ENCODE data around the gene PLEKHJ1.
"Not testable (repeated sequence)": the region's sequence is repeated elsewhere in the genome, so short reads cannot be mapped to it uniquely, and the experiment has no call there.

Gene PLEKHJ1, protein sequence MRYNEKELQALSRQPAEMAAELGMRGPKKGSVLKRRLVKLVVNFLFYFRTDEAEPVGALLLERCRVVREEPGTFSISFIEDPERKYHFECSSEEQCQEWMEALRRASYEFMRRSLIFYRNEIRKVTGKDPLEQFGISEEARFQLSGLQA

DNA sequence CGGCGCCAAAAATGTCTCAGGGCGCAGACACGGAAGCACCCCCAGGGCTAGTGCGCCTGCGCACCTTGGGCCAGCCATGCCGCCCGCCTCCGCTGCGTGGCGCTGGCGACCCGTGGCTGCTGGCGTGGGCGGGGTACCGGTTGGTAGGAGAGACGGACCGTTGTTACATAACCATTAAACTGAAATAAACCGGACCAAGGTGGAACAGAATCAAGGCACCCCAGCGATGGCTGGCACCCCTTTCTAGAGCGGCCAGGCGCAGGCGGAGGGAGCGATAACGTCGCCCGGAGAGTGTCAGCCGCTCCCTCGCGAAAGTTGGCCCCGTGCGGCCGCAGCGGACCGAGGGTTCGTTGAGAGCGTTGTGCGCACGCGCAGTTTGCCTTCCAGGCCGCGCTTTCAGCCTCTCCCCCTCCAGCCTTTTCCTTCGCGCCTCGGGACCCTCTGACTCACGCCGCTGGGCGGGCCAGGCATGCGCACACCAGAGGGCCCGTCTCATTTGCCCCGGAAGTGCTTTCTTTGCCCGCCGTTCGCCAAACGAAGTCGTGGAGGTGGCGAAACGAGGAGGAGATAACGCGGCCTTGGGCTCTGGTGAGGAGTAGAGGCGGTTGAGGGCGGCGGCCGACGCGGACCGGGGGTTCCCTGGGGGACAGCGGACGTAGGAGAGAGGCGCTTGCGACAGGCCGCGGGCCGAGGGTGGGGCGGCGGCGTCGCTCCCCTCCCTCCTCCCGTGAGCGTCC lies at the start of gene PLEKHJ1, which contains the start of gene SF3A2:
Gene PLEKHJ1, minus strand, starts transcription at position 16 of the 737 bp plus-strand sequence. CDS start 81 bp downstream, outside the sequence.
Gene SF3A2, plus strand, starts transcription at position 511 of the 737 bp plus-strand sequence. CDS start 6,595 bp downstream, outside the sequence.
- peak; percentile 99 for DNase-seq (ENCODE audit: low spot score)

DNA sequence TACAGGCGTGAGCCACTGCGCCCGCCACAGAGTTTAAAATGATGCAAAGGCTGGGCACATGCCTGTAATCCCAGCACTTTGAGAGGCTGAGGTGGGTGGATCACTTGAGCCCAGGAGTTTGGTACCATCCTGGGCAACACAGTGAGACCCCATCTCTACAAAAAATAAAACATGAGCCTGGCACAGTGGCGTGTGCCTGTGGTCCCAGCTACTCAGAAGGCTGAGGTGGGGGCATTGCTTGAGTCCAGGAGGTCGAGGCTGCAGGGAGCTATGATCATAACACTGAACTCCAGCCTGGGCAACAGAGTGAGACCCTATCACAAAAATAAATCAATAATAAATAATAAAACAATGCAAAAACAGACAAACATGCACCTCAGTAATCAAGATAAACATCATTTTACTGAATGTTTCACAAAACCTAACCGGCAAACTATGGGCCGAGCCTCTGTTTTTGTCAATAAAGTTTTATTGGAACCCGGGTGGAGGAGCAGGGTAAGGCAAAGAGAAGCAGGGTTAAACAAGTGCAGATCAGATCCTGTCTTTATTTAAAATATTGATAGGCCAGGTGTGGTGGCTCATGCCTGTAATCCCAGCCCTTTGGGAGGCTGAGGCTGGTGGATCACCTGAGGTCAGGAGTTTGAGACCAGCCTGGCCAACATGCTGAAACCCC lies 47.8 kb upstream of the PLEKHJ1 start:
- no peak for DNase-seq (ENCODE audit: low spot score)

DNA sequence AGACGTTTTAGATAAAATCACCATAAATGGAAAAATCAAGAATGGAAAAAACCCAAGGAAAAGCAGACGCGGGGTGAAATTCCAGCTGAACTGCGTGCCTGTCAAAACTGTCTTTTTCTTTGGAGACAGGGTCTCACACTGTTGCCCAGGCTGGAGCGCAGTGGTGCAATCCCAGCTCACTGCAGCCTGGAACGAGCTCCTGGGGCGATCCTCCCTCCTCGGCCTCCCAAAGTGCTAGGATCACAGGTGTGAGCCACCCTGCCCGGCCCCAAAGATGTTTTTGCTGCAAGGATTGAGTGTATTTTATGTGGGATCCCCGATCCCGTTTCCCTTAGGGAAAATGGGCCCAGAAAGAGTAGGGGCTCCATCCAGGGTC lies 46.7 kb upstream of the PLEKHJ1 start:
- no peak for DNase-seq (ENCODE audit: low spot score)

DNA sequence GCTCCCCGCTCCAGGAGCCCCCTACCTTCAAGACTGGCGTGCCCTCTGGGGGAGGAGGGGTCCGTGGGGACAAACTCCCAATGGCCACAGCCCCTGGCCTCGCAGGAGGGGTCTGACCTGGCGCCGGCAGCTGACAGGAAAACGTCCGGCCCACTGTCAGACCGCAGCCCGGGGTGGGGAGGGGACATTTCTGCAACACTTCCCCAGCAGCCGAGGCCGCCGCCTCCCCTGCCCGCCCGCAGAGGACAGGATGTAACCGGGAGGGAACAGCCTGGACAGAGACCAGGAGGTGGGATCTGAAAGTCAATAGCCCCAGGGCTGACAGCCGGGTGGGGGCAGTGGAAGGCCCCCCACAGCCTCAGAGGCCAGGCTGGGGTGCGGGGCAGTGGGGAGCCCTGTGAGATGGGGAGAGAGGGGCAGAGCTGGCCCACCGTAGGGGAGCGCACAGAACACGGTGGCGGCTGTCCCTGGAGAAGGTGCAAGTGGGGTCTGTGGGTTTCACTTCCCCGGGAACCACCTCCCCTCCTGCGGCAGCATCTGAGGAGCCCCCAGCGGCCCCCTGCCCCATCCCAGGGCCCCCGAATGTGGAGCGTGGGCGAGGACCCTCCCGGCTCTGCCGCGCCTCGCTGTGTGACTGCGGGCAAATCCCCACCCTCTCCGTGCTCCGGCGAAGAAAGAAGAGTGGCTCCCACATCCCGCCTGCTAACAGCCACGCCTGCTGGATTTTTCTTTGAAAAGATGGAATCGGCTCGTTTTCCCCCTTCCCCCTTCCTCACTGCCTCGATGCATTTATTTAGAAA lies 46.1 kb upstream of the PLEKHJ1 start, which contains the start of gene PEAK3:
Gene PEAK3, minus strand, starts transcription at position 114 of the 800 bp plus-strand sequence. CDS start 1,244 bp downstream, outside the sequence.
- no peak for DNase-seq (ENCODE audit: low spot score)

DNA sequence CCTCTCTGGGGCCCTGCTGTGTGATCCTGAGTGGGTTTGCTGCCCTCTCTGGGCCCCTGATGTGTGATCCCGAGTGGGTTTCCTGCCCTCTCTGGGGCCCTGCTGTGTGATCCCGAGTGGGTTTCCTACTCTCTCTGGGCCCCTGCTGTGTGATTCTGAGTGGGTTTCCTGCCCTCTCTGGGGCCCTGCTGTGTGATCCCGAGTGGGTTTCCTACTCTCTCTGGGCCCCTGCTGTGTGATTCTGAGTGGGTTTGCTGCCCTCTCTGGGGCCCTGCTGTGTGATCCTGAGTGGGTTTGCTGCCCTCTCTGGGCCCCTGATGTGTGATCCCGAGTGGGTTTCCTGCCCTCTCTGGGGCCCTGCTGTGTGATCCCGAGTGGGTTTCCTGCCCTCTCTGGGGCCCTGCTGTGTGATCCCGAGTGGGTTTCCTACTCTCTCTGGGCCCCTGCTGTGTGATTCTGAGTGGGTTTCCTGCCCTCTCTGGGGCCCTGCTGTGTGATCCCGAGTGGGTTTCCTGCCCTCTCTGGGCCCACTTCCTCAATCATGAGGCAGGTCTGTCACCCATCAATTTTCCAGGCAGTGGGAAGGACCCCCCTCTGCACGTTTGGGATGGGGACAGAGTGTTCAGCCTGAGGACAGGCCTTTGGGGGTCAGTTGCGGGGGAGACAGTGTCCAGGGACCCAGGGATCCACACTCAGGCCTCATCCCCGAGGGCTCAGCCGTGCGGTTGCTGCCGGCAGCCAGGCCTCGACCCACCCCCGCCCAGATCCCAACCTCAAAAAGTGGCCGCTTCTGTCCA lies 45.3 kb upstream of the PLEKHJ1 start:
- DNase-seq (ENCODE audit: low spot score) = not testable (repeated sequence)

DNA sequence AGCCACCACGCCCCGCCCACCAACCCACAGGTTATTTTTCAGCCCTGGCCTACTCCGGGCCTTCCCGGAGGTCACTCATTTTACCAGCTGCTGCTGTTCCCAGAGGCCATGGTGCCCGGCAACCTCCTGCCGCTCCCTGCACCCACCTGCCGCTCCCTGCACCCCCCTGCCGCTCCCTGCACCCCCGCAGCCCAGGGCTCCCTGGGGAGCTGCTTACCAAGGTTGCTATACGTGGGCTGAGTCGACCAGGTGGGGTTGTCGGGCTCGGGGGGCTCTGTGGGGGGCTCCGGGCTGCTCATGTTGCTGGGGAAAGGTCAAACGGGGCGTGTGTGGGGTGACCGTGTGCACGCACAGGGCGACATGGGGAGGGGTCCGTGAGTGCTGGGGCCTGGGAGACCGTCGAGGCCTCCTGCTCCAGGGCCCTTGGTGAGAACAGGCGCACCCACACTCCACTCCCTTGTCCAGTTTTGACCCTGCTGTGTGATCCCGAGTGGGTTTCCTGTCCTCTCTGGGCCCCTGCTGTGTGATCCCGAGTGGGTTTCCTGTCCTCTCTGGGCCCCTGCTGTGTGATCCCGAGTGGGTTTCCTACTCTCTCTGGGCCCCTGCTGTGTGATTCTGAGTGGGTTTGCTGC lies 44.6 kb upstream of the PLEKHJ1 start:
- DNase-seq (ENCODE audit: low spot score) = no peak

DNA sequence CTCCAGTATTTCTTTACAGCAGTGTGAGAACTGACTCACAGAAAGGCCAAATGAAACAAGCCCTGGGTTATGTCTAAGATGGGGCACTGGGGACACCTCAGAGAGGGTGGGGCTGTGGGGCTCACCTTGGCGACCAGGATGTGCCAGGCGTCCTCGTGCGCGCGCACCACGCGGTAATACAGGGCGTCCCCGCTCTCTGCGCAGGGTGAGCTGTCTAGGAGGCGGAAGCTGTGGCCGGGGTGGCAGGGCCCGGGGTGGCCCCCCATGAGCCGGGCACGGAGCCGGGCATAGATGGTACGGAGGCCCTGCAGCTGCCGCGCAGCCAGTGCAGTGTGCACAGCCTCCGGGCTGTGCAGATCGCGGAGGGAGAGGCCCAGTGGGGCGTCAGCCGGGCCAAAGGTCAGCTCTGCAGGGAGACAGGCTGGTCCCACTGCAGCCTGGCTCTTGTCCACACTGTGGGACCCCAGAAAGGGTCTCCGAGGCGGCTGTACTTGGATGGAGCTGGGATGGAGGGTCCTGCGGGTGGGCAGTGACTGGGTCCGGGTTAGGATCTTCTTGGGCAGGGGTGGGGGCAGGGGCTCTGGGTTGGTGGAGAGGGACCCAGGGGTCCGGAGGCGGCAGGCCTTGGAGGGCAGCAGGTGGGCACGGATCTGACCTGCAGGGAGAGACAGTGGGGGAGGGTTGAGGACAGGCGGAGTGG lies 42.5 kb upstream of the PLEKHJ1 start:
- DNase-seq (ENCODE audit: low spot score) = no peak

DNA sequence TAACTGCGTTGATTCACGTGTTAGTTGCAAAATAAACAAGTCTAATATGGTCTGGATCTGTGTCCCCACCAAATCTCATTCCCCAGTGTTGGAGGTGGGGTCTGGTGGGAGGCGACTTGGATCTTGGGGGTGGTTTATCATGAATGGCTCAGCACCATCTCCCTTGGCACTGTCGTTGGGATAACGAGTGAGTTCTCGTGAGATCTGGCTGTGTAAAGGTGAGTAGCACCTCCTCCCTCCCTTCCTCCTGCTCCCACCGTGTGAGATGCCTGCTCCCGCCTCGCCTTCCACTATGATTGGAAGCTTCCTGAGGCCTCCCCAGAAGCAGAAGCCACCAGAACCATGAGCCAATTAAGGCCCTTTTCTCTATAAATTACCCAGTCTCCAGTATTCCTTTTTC lies 41.0 kb upstream of the PLEKHJ1 start:
- no peak for DNase-seq (ENCODE audit: low spot score)

DNA sequence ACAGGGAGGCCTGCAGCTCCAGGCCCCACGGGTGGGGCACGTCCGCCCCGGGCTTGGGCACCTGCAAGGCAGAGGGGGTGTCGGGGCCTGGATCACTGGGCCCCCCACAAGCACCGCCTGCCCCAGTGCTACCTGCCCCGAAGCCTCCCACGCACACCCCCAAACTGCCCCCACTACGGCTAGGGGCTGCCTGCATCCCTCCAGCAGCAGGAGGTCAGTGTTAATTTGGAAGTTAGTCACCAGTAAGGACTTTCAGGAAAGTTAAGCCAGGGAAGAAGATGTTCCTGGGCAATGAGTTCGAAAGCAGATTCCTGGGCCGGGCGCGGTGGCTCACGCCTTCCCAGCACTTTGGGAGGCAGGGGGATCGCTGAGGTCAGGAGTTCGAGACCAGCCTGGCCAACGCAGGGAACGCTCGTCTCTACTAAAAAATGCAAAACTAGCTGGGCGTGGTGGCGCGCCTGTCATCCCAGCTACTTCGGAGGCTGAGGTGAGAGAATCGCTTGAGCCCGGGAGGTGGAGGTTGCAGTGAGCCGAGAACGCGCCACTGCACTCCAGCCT lies 40.4 kb upstream of the PLEKHJ1 start:
- no peak for DNase-seq (ENCODE audit: low spot score)

DNA sequence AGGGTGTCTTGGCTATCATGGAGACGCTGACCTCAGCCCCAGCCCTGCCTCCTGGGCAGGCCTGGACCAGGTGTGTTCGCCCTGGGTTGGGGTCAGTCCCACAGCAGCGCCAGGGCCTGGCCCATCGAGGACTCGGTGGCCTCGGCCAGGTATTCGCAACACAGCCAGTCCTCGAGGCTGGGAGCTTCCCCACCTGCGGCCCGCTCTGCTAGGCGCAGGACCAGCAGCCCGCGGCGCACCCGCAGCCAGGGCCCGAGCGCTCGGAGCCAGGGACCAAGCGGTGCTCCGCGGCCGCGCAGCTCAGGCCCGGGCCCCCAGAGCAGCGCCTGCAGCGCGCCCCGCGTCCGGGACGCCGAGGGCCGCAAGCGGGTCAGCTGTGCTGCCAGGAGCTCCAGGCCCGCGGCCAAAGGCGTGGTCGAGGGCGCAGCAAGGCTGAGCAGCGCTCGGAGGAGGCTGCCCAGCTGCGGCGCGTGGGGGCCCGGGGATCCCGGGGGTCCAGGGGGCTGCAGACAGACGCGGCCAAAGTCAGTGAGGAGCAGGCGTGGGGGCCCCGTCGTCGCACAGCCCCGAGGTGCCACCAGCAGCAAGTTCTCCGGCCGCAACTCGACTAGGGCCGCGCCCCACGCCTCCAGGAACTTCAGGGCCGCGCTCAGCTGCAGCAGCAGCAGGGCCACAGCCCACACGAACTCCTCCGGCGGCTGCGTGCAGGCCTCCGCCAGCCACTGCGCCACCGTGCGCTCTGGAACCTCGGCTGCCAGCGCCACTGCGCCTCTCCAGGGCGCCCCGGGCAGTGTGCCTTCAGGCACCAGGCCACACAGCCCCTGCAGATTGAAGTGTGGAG lies 39.7 kb upstream of the PLEKHJ1 start:
- DNase-seq (ENCODE audit: low spot score) = peak; percentile 46

DNA sequence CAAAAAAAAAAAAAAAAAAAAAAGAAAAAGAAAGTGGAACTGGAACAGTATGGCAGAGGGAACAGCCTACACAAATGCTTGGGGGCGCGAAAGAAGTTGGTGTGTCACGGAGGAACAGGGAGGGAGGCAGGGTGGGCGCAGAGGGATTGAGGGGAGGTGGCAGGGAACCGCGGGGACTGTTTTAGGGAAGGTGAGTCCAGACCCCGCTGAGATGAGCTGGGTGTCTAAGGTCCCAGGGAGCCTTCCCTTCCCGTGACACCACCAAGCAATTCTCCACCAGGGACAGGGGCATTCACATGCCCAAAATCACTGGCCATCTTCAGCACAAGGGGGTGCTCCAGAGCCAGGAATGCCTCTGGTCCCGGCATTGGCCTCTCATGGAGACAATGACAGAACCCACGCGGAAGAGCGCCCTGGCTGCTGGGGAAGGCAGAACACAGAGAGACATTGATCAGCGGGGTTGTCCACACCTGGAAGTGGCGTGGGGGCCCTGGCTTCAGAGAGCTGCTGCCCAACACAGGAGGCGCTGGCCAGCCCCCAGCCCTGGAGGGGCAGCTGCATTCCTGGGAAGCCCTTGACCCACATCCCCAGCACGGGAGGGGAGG lies 38.9 kb upstream of the PLEKHJ1 start:
- peak; percentile 83 for DNase-seq (ENCODE audit: low spot score)

DNA sequence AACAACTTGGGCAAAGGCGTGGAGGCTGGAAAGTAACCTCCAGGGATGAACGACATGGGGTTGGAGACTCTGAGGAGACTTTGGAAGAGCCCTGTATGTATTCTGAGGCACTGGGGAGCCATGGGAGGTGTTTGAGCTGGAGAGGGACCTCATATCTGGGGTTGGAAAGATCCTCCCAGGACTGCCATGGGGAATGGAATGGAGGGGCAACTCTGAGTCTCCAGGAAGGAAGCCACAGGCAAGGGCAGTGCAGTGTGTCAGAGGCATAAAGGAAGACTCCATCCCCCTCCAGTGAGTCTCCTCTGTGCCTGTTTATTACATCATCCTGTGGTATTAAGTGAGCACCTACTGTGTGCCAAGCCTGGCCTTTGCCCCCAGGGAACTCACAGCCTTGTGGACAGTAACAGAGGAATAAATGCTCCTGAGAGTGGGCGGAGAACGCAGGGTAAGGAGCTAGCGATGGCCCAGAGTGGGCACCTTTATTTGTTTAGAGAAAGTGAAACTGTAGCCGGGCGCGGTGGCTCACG lies 38.1 kb upstream of the PLEKHJ1 start:
- DNase-seq (ENCODE audit: low spot score) = no peak

DNA sequence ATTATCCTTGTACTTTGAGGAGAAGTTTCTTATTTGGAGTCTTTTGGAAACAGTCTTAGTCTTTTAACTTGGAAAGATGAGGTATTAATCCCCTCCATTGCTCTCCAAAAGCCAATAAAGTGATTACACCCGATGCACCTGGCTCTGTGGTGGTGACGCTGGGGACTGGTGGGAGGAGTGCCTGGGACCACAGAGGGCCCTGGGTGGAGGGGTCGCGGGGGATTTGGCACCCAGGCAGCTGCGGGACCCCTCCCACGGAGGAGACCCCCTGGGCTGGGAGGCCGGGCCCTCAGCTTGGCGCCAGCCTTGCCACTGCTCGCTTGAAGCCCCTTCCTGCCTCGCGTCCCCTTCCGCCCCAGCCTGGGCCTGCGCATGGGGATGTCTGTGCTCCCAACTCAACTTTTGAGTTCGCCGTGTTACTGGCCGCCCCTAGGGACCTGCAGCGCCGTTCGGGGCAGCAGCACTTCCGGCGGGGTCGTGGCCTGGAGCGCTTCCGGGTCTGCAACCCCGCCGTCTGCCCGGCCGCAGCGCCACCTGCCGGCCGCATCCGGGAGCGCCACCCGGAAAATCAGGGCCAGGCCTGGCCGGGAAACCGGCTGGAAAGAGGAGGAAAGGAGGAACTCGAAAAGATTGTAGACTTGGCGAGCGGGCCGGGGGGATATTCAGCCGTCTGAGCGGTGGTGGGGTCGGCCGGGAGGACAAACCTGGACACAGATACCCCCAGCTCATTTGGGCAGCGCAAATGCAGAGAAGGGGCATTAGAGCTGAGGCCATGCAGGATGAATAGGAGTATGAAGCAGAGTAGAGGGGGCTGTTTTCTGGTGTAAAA lies 37.4 kb upstream of the PLEKHJ1 start:
- DNase-seq (ENCODE audit: low spot score) = peak; percentile 94

DNA sequence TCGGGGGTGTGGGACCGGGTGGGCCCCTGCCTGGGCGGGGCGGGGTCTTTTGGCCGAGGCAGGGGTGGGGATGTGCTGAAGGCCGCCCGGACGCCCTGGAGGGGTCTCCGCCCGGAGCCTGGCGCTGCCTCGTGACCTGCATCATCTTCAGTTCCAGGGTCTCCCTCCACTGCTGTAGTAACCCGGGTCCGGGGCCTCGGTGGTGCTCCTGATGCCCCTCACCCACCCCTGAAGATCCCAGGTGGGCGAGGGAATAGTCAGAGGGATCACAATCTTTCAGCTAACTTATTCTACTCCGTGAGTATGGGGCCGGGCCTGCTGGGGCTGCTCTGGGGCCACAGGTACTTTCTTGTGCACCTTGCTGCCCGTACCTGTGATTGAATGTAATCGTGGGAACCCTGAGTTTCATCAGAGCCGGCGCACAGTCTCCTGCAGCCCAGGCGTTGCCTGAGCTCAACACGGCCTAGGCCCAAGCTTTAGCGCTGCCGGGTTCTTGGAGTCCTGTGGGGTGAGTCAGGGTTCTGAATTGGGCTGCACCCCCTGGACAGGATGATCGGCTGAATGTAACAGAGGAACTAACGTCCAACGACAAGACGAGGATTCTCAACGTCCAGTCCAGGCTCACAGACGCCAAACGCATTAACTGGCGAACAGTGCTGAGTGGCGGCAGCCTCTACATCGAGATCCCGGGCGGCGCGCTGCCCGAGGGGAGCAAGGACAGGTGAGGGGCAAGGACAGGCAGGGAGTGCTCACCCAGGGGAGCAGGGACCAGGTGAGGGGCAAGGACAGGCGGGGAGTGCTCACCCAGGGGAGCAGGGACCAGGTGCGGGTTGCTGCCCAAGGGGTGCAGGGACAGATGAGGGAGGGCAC lies 35.3 kb upstream of the PLEKHJ1 start:
- no peak for DNase-seq (ENCODE audit: low spot score)

DNA sequence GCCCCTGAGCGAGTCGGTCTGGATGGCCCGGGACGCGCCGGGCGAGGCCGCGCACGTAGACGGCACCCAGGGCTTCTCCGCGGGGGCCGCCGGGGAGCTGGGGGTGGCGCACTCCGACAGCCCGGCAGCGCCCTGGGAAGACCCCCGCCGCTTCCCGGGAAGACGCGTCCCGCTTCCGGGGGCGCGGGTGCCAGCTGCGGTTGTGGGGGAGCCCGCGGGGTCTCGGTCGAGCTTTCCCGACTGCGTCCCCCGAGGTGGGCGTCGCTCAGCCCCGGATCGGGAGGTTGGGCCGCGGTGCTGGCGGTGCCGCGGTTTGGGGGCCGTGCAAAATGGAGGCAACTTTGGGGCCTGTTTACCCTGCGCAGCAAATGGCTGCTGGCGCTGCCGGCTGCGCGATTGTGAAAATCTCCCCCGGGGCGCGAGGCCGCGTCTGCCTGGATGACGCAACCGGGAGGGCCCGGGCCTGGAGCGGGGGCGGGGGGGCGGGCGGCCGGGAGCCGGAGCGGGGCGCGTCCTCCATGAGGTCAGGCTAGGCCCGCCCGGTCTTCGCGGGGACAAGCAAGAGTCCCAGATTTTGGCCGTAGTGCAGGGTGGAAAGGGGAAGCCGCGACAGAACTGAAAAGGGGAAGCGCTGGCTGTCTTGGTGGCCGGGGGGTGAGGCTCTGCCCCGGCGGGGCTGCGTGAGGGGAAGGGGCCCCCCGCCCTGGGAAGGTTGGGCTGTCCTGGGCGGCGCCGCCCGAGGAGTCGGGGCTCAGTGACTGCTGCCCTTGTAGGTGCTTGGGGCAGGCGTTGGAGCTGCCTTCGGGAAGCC lies 34.5 kb upstream of the PLEKHJ1 start:
- peak; percentile 75 for DNase-seq (ENCODE audit: low spot score)

DNA sequence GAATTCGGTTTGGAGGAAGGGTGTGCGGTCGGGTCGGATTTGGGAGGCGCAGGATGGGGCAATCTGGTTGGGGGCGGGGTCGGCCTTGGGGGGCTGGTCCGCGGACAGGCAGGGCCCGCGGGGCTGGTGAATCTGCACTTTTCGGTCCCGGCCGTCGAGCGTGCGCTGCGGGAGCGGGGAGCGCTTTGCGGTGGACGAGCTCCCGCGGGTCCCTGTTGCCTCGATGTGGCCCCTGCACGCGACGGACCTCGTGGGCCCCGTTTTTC lies 34.0 kb upstream of the PLEKHJ1 start:
- DNase-seq (ENCODE audit: low spot score) = no peak

Data from D341Med (cell line).